Gastrocnemius medialis (tissue), 4 donors: Measurements from ENCODE around the gene PLD3. TPM values are rescaled to one million over a fixed set of nuclear protein-coding genes. Genes with fewer than 3 reads are reported as not detected.
A peak's percentile ranks its signal among the peaks of the same experiment; 100 is the strongest.

Source experiments
- ATAC-seq, 2 donors: fragments of 150-250 bp; one replicate each; pipeline ENCODE4 v1.9.1; 2016
- DNase-seq, 2 donors: peaks; one replicate each; pipeline ENCODE4 v3.0.0-alpha.2; 2019
- H3K27ac ChIP-seq, 4 donors: fragments of 200-600 bp; sonication (generic); 1 replicate in 1 of 4; 2 replicates in 3 of 4; pipeline ENCODE4 v1.5.1; 2016 to 2018; ENCODE audit warnings: mild to moderate bottlenecking in 2 of 4, moderate library complexity in 1 of 4
- H3K27me3 ChIP-seq, 3 donors: fragments of 200-600 bp; sonication (generic) in 2 of 3; 1 replicate in 1 of 3; 2 replicates in 2 of 3; pipeline versions ENCODE4 v1.5.1 to v1.6.0; 2016 to 2019; ENCODE audit warnings: mild to moderate bottlenecking in 1 of 3, moderate library complexity in 1 of 3
- H3K36me3 ChIP-seq, 2 donors: fragments of 200-600 bp; sonication (generic) in 1 of 2; one replicate each; pipeline ENCODE4 v1.5.1; 2017 to 2018
- H3K4me1 ChIP-seq, 2 donors: fragments of 200-600 bp; sonication (generic) in 1 of 2; one replicate each; pipeline ENCODE4 v1.5.1; 2016 to 2017; ENCODE audit warnings: mild to moderate bottlenecking in 2 of 2
- H3K4me3 ChIP-seq, 4 donors: fragments of 200-600 bp; sonication (generic) in 3 of 4; 1 replicate in 1 of 4; 2 replicates in 3 of 4; pipeline ENCODE4 v1.5.1; 2016 to 2019; ENCODE audit warnings: mild to moderate bottlenecking in 2 of 4
- H3K9me3 ChIP-seq, 3 donors: fragments of 200-600 bp; sonication (generic) in 2 of 3; 1 replicate in 1 of 3; 2 replicates in 2 of 3; pipeline ENCODE4 v1.5.1; 2016 to 2019
- POLR2A ChIP-seq, 2 donors: fragments of 450-650 bp; IDR thresholded peaks; one replicate each; pipeline ENCODE4 v1.6.1; 2017; ENCODE audit warnings: antibody characterized with exemption in 2 of 2, mild to moderate bottlenecking in 2 of 2, moderate library complexity in 2 of 2
- in situ Hi-C, 4 donors: fragments of 200-750 bp; cut with MboI; loops; one replicate each; pipeline versions ENCODE4 v1.15.0 to v1.8.0; 2017; ENCODE audit warnings: low sequenced_read_pairs in 4 of 4
- intact Hi-C: fragments of 100-400 bp; cut with DNase I; formaldehyde crosslinking; loops from one replicate; pipeline ENCODE4 v1.15.1; 2023; ENCODE audit warnings: low total_unique reads
- total RNA-seq, 4 donors: library from RNA; depleted of rRNA; stranded (reverse); fragments of >200 nt; gene quantifications; one replicate each; pipeline versions ENCODE4 v1.1.0 to v1.2.3, GENCODE V29; 2016
- TF ChIP-seq, protein P1 (sequence below), 5 experiments: fragments of 450-650 bp in 3 of 5; fragments of 200-600 bp in 2 of 5; sonication (generic) in 2 of 5; IDR thresholded peaks in 4 of 5; conservative IDR thresholded peaks in 1 of 5; 1 replicate in 4 of 5; 2 replicates in 1 of 5; pipeline ENCODE4 v1.5.1; 2016 to 2019; ENCODE audit warnings: antibody characterized with exemption in 5 of 5, mild to moderate bottlenecking in 3 of 5, moderate library complexity in 3 of 5

The PLD3 gene
- total RNA-seq, 4 donors from 2014 or later, result 136 to 198 (median 190) TPM

DNA sequence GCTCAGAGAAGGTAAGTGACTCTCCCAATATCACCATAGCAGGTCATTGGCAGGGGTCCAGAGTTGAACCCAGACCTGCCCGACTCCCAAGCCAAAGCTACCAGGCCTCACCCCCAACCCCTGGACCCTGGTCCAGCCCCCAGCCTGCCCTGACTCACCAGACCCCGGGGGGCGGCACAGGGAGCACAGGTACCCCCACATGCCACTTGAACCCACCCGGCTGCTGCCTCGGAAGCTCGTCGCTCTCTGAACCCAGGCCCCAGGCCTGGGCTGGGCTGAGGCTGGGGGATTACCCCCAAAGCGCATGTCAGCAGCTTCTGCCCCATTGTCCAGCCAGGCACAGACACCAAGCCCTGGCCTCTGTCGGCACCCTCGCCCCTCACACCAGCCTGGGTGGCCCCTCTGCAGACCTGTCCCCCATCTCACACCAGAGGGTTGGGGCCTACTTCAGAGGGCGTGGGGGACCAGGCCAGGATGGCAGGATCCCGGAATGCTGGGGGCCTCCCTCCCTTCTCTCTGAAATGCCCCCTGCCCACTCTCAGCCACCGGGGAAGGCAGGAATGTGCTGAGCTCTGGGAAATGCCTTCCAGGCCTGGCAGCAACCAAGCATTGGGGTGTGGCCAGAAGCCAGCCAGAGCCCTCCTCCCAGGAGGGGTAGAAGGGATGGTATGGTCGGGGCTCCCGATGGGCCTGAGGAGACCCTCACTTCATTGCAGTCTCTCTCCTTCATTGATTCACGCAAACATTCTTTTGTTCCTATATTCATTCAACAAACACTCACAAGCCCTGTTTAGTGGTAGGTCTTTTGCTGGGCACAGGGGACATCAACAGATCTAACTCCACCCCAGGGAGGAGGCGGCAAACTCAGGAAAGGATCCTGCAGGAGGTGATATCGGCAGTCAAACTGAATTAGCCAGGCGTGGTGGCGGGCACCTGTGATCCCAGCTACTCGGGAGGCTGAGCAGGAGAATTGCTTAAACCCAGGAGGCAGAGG lies 66.3 kb downstream of the PLD3 start:
- intact Hi-C loops (no loop called here), in situ Hi-C loops (loop anchor here in 1 of 4 donors (10.0 kb wide), 1 partner anchor 50 kb away; the partner anchor contains the start of genes BLVRB and SPTBN4)
- no peak overlapping the region for H3K4me3 ChIP-seq
- no peaks in the 10 kb centered on the region for H3K9me3 ChIP-seq
- TF ChIP-seq POLR2A (IDR thresholded peaks at IDR 0.05), result no peak
- TF ChIP-seq, protein P1, sequence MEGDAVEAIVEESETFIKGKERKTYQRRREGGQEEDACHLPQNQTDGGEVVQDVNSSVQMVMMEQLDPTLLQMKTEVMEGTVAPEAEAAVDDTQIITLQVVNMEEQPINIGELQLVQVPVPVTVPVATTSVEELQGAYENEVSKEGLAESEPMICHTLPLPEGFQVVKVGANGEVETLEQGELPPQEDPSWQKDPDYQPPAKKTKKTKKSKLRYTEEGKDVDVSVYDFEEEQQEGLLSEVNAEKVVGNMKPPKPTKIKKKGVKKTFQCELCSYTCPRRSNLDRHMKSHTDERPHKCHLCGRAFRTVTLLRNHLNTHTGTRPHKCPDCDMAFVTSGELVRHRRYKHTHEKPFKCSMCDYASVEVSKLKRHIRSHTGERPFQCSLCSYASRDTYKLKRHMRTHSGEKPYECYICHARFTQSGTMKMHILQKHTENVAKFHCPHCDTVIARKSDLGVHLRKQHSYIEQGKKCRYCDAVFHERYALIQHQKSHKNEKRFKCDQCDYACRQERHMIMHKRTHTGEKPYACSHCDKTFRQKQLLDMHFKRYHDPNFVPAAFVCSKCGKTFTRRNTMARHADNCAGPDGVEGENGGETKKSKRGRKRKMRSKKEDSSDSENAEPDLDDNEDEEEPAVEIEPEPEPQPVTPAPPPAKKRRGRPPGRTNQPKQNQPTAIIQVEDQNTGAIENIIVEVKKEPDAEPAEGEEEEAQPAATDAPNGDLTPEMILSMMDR (IDR thresholded peaks at IDR 0.05 in 4 of 5, conservative IDR thresholded peaks at IDR 0.05 in 1 of 5), result no peak
- ATAC-seq (no peak), DNase-seq (no peak)
- no peaks in the 10 kb centered on the region for H3K27me3 ChIP-seq
- H3K4me1 ChIP-seq, result peaks cover 33 to 36% of the 10 kb centered on the region in 2 donors
- H3K27ac ChIP-seq, result peak overlapping the region; percentile 47 to 100 (median 94)
- no peaks in the 10 kb centered on the region for H3K36me3 ChIP-seq

DNA sequence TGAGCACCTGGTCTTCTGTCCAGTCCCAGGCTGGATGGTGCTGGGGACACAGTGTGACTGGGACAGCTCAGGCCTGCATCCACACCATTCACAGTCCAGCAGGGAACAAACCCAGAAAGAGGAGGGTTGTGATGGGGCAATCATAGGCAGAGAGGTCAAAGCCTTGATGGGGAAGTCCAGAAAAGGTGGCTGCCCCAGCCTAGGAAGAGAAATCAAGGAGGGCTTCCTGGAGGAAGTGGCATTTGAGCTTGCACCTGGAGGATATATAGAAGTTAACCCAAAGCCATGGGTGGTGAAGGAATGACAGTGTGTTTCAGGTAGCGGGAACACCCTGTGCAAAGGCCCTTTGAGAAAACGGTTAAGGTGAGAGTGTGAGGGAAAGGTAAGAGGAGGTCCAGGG lies 67.3 kb downstream of the PLD3 start:
- H3K4me3 ChIP-seq, result no peak overlapping the region
- in situ Hi-C loops, result loop anchor here in 1 of 4 donors (10.0 kb wide), 1 partner anchor 49 kb away; the partner anchor contains the start of genes BLVRB and SPTBN4
- intact Hi-C loops, result no loop called here

DNA sequence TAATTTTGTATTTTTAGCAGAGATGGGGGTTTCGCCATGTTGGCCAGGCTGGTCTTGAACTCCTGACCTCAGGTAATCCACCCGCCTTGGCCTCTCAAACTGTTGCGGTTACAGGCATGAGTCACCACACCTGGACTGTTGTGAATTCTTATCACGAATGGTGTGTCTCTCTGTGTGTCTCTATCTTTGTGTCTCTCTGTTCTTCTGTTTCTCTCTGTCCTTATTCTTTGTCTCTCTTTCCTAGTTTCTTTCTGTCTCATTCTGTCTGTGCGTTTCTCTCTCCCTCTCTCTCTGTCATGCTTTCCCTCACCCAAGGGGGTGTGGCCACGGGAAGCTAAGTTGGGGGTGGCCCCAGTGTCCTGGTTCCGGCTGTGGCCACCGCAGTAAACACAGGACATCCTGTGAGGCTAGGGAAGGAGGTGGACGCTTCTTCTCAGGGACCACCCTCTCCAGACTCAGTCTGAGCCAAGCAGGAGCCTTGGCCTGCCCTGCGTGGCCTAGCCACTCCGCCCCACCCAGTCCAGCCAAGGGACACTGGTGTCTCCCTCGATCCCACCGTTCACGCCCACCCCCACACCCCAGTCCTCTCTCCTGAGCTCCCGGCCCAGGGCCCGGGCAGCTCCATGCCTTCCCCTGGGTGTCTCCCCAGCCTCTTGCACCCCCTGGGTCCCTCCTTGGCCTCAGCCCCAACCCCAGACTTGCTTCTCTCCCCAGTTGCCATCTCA lies 68.6 kb downstream of the PLD3 start:
- Histone ChIP-seq H3K27me3 (no peaks in the 10 kb centered on the region), H3K4me3 (no peak overlapping the region), H3K27ac (peak overlapping the region; percentile 75 to 100 (median 94)), H3K9me3 (no peaks in the 10 kb centered on the region), H3K4me1 (peaks cover 28 to 33% of the 10 kb centered on the region in 2 donors), H3K36me3 (no peaks in the 10 kb centered on the region)
- in situ Hi-C loops, result loop anchor here in 1 of 4 donors (10.0 kb wide), 1 partner anchor 48 kb away; the partner anchor contains the start of genes BLVRB and SPTBN4
- DNase-seq (peak in 1 of 2 donors; percentile 56), ATAC-seq (peak in 1 of 2 donors; percentile 17)
- intact Hi-C loops, result no loop called here
- TF ChIP-seq, protein P1 (IDR thresholded peaks at IDR 0.05 in 4 of 5, conservative IDR thresholded peaks at IDR 0.05 in 1 of 5), result no peak
- peak; percentile 35 to 61 for TF ChIP-seq POLR2A (IDR thresholded peaks at IDR 0.05)

More for the DNA sequence above, 67.3 kb downstream of the PLD3 start:
- Histone ChIP-seq H3K27me3 (no peaks in the 10 kb centered on the region), H3K9me3 (no peaks in the 10 kb centered on the region), H3K27ac (peak overlapping the region; percentile 75 to 100 (median 94)), H3K4me1 (peaks cover 32 to 37% of the 10 kb centered on the region in 2 donors), H3K36me3 (no peaks in the 10 kb centered on the region)
- DNase-seq, result no peak
- ATAC-seq, result no peak
- no peak for TF ChIP-seq POLR2A (IDR thresholded peaks at IDR 0.05)
- TF ChIP-seq, protein P1 (IDR thresholded peaks at IDR 0.05 in 4 of 5, conservative IDR thresholded peaks at IDR 0.05 in 1 of 5), result no peak

DNA sequence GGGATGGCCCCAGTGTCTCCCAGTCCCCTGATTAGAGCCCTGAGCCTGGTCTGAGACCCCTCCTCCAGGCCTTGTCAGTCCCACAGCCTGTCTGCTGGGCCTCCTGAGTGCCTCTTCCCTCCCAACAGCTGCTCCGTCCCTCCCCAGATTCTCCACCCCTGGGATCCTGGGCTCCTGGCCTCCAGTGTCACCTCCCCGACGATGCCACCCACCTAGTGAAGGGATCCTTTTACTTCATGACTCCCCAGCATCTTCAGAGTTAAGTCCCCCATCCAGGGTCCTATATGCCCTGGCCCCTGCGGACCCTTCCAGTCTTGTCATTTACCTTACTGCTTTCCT lies 69.1 kb downstream of the PLD3 start:
- ATAC-seq (no peak), DNase-seq (no peak)
- intact Hi-C loops (no loop called here), in situ Hi-C loops (loop anchor here in 1 of 4 donors (10.0 kb wide), 1 partner anchor 47 kb away; the partner anchor contains the start of genes BLVRB and SPTBN4)
- H3K27me3 ChIP-seq, result no peaks in the 10 kb centered on the region
- no peaks in the 10 kb centered on the region for H3K9me3 ChIP-seq
- peaks cover 26 to 34% of the 10 kb centered on the region in 2 donors for H3K4me1 ChIP-seq
- H3K36me3 ChIP-seq, result peaks cover 0 to 5% of the 10 kb centered on the region in 2 donors
- H3K27ac ChIP-seq, result peak overlapping the region; percentile 75 to 100 (median 94)
- H3K4me3 ChIP-seq, result no peak overlapping the region
- TF ChIP-seq POLR2A (IDR thresholded peaks at IDR 0.05), result no peak
- TF ChIP-seq, protein P1 (IDR thresholded peaks at IDR 0.05 in 4 of 5, conservative IDR thresholded peaks at IDR 0.05 in 1 of 5), result no peak
